Vagina (tissue), 2 donors: ENCODE data around the gene ANKEF1. TPM values are rescaled to one million over a fixed set of nuclear protein-coding genes. Genes with fewer than 3 reads are reported as not detected.

Experiments used
- DNase-seq, 2 donors: peaks; one replicate each; pipeline ENCODE4 v3.0.0-alpha.2; 2017; ENCODE audit errors: extremely low spot score in 2 of 2
- H3K27ac ChIP-seq: fragments of 200-600 bp; sonication (generic); one replicate; pipeline ENCODE4 v1.5.1; 2019
- H3K27me3 ChIP-seq: fragments of 200-600 bp; sonication (generic); one replicate; pipeline ENCODE4 v1.5.1; 2019
- H3K36me3 ChIP-seq, 2 donors: fragments of 200-600 bp; sonication (generic); one replicate each; pipeline ENCODE4 v1.5.1; 2017 to 2019
- H3K4me1 ChIP-seq: fragments of 200-600 bp; sonication (generic); one replicate; pipeline ENCODE4 v1.5.1; 2019
- H3K4me3 ChIP-seq, 2 donors: fragments of 200-600 bp; sonication (generic); 1 replicate in 1 of 2; 2 replicates in 1 of 2; pipeline ENCODE4 v1.5.1; 2016 to 2019
- H3K9me3 ChIP-seq: fragments of 200-600 bp; sonication (generic); one replicate; pipeline ENCODE4 v1.5.1; 2019
- POLR2A ChIP-seq, 2 donors: fragments of 450-650 bp; IDR thresholded peaks; one replicate each; pipeline ENCODE4 v1.6.1; 2017; ENCODE audit warnings: antibody characterized with exemption in 2 of 2, mild to moderate bottlenecking in 2 of 2, moderate library complexity in 2 of 2
- POLR2AphosphoS5 ChIP-seq, 2 donors: sonication (generic); formaldehyde crosslinking; IDR thresholded peaks; one replicate each; pipeline ENCODE4 v1.9.0; 2017; ENCODE audit warnings: antibody characterized with exemption in 2 of 2, mild to moderate bottlenecking in 2 of 2, low read depth in 1 of 2; ENCODE audit not compliant: insufficient read depth in 1 of 2
- intact Hi-C: fragments of 100-400 bp; cut with DNase I; formaldehyde crosslinking; loops from one replicate; pipeline ENCODE4 v1.15.1; 2023
- total RNA-seq: library from RNA; depleted of rRNA; stranded (reverse); fragments of >200 nt; gene quantifications from one replicate; pipeline ENCODE4 v1.2.3, GENCODE V29; 2016
- TF ChIP-seq, protein P1 (sequence below), 3 experiments: fragments of 450-650 bp in 2 of 3; fragments of 200-600 bp in 1 of 3; sonication (generic) in 1 of 3; IDR thresholded peaks; one replicate each; pipeline ENCODE4 v1.5.1; 2017 to 2019; ENCODE audit warnings: antibody characterized with exemption in 3 of 3, mild to moderate bottlenecking in 2 of 3, moderate library complexity in 2 of 3

The ANKEF1 gene
- total RNA-seq, 1 donor from 2014 or later = 4.2 TPM

- H3K36me3 ChIP-seq = no peaks in the 10 kb centered on the region
- no peaks in the 10 kb centered on the region for H3K4me1 ChIP-seq
- intact Hi-C loops = no loop called here
- H3K27me3 ChIP-seq = no peaks in the 10 kb centered on the region
- TF ChIP-seq, protein P1, sequence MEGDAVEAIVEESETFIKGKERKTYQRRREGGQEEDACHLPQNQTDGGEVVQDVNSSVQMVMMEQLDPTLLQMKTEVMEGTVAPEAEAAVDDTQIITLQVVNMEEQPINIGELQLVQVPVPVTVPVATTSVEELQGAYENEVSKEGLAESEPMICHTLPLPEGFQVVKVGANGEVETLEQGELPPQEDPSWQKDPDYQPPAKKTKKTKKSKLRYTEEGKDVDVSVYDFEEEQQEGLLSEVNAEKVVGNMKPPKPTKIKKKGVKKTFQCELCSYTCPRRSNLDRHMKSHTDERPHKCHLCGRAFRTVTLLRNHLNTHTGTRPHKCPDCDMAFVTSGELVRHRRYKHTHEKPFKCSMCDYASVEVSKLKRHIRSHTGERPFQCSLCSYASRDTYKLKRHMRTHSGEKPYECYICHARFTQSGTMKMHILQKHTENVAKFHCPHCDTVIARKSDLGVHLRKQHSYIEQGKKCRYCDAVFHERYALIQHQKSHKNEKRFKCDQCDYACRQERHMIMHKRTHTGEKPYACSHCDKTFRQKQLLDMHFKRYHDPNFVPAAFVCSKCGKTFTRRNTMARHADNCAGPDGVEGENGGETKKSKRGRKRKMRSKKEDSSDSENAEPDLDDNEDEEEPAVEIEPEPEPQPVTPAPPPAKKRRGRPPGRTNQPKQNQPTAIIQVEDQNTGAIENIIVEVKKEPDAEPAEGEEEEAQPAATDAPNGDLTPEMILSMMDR (IDR thresholded peaks at IDR 0.05) = no peak
- no peak for TF ChIP-seq POLR2A (IDR thresholded peaks at IDR 0.05)
- TF ChIP-seq POLR2AphosphoS5 (IDR thresholded peaks at IDR 0.05; ENCODE audit: insufficient read depth in 1 of 2, low read depth in 1 of 2) = no peak
- H3K9me3 ChIP-seq = no peaks in the 10 kb centered on the region
- no peak for DNase-seq
- no peak overlapping the region for H3K4me3 ChIP-seq
- no peak overlapping the region for H3K27ac ChIP-seq
These were observed 29.8 kb downstream of the ANKEF1 start for GRCh38 chr20:10064611-10065010.

GRCh38 chr20:10065154-10065833, 30.5 kb downstream of the ANKEF1 start:
- Histone ChIP-seq H3K27me3 (no peaks in the 10 kb centered on the region), H3K4me1 (no peaks in the 10 kb centered on the region), H3K27ac (no peak overlapping the region), H3K4me3 (no peak overlapping the region), H3K9me3 (no peaks in the 10 kb centered on the region), H3K36me3 (no peaks in the 10 kb centered on the region)
- intact Hi-C loops = no loop called here
- TF ChIP-seq POLR2AphosphoS5 (IDR thresholded peaks at IDR 0.05; ENCODE audit: insufficient read depth in 1 of 2, low read depth in 1 of 2) (no peak), POLR2A (IDR thresholded peaks at IDR 0.05) (no peak)
- TF ChIP-seq, protein P1 (IDR thresholded peaks at IDR 0.05) = no peak
- no peak for DNase-seq

DNA sequence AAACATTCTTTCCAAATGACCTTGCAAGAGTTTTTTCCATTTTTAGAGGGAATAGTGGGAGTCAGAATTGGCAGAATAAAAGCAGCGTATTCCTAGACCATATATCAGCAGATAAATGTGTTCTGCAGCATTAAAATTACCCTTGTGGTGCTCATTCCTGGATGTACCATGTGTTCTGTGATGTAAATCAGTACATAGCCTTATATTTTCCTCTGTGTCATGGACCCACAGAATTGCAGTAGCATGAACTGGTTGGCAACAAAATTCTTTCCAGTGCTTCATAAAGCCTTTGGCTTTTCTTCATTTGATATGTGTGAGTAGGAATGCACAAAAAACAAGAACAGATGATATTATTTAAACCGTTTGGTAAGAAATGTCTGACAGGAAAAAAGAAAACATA, 32.5 kb downstream of the ANKEF1 start:
- intact Hi-C loops = no loop called here
- H3K27me3 ChIP-seq = no peaks in the 10 kb centered on the region
- H3K4me1 ChIP-seq = no peaks in the 10 kb centered on the region
- DNase-seq = no peak
- H3K4me3 ChIP-seq = no peak overlapping the region
- H3K27ac ChIP-seq = no peak overlapping the region
- H3K36me3 ChIP-seq = no peaks in the 10 kb centered on the region
- TF ChIP-seq, protein P1 (IDR thresholded peaks at IDR 0.05) = no peak
- TF ChIP-seq POLR2AphosphoS5 (IDR thresholded peaks at IDR 0.05; ENCODE audit: insufficient read depth in 1 of 2, low read depth in 1 of 2) (no peak), POLR2A (IDR thresholded peaks at IDR 0.05) (no peak)
- H3K9me3 ChIP-seq = no peaks in the 10 kb centered on the region

DNA sequence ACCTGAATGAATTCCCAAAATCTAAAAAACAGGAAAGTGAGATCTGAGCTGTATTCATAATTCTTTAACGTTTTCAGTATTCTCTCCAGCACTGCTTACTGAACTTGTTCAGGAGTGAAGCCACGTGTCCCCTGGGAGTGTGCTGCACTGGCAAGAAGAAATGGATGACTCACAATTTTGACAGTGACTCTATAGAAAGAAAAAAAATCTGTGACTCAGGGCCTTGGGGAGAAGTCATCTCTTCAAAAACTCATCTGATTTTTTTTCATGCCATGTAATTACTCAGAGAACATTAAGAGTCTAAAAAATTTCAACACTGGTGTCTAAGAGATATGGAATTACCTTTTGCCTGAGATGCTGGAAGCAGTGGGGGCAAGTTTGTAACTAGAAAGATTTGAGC, 39.7 kb downstream of the ANKEF1 start:
- intact Hi-C loops = no loop called here
- Histone ChIP-seq H3K4me1 (peaks cover 27% of the 10 kb centered on the region), H3K36me3 (no peaks in the 10 kb centered on the region), H3K27me3 (no peaks in the 10 kb centered on the region), H3K4me3 (no peak overlapping the region), H3K9me3 (no peaks in the 10 kb centered on the region), H3K27ac (no peak overlapping the region)
- no peak for DNase-seq
- TF ChIP-seq, protein P1 (IDR thresholded peaks at IDR 0.05) = no peak
- TF ChIP-seq POLR2AphosphoS5 (IDR thresholded peaks at IDR 0.05; ENCODE audit: insufficient read depth in 1 of 2, low read depth in 1 of 2) = peak in 1 of 2 donors; percentile 81

- no peak for TF ChIP-seq POLR2AphosphoS5 (IDR thresholded peaks at IDR 0.05; ENCODE audit: insufficient read depth in 1 of 2, low read depth in 1 of 2)
- TF ChIP-seq POLR2A (IDR thresholded peaks at IDR 0.05) = no peak
- TF ChIP-seq, protein P1 (IDR thresholded peaks at IDR 0.05) = no peak
- Histone ChIP-seq H3K4me3 (no peak overlapping the region), H3K36me3 (no peaks in the 10 kb centered on the region), H3K27ac (no peak overlapping the region), H3K27me3 (no peaks in the 10 kb centered on the region), H3K4me1 (peaks cover 27% of the 10 kb centered on the region), H3K9me3 (no peaks in the 10 kb centered on the region)
- intact Hi-C loops = no loop called here
- DNase-seq = no peak
These were observed 40.8 kb downstream of the ANKEF1 start for GRCh38 chr20:10075606-10076005.
